IMR-90 (cell line): ENCODE results near the gene TMEM9. TPM values are rescaled to one million over a fixed set of nuclear protein-coding genes. Genes with fewer than 3 reads are reported as not detected.

Experiments
- ATAC-seq: fragments of 200-7000 bp; cut with Tn5 transposase; 2 replicates; pipeline ENCODE4 v1.9.1; 2020; ENCODE audit warnings: low read depth, mild to moderate bottlenecking, moderate library complexity
- BruUV-seq: library from RNA; stranded (reverse); fragments of 400-500 nt; replicated peaks from 2 replicates; lab custom pipeline; 2021; lab: Mats Ljungman, UMichigan
- CTCF ChIA-PET: fragments of 300-600 bp; formaldehyde crosslinking; extraction: SDS; loops from one replicate; lab custom pipeline; 2021; ENCODE audit warnings: antibody characterized with exemption; lab: Yijun Ruan, JAX
- POLR2A ChIA-PET: fragments of 300-600 bp; sonication (Branson Sonifier 250); formaldehyde crosslinking; loops from one replicate; lab custom pipeline; 2022; ENCODE audit warnings: antibody characterized with exemption; ENCODE audit not compliant: unreplicated experiment; lab: Charles Lee
- DNase-seq: peaks from one replicate; pipeline ENCODE4 v3.0.0; 2013
- H2AFZ ChIP-seq: replicated peaks from 2 replicates; pipeline ENCODE3; 2013; ENCODE audit warnings: low read length, mild to moderate bottlenecking; ENCODE audit not compliant: poor library complexity
- H2AK5ac ChIP-seq: 2 replicates; pipeline ENCODE4 v1.6.1; 2013; ENCODE audit warnings: low read depth, low read length, inconsistent platforms
- H2AK9ac ChIP-seq: replicated peaks from 2 replicates; pipeline ENCODE3; 2013; ENCODE audit warnings: mild to moderate bottlenecking, low read depth, low read length, moderate library complexity; ENCODE audit not compliant: poor library complexity
- H2BK120ac ChIP-seq: 2 replicates; pipeline ENCODE4 v1.6.1; 2013; ENCODE audit warnings: low read depth, low read length, inconsistent platforms
- H2BK15ac ChIP-seq: 3 replicates; pipeline ENCODE4 v1.6.1; 2013; ENCODE audit warnings: low read depth, low read length, inconsistent platforms
- H2BK20ac ChIP-seq: 2 replicates; pipeline ENCODE4 v1.6.1; 2013; ENCODE audit warnings: low read depth, mild to moderate bottlenecking, inconsistent platforms, low read length, moderate library complexity
- H2BK5ac ChIP-seq: 2 replicates; pipeline ENCODE4 v1.6.1; 2013; ENCODE audit warnings: mild to moderate bottlenecking, low read depth, low read length, inconsistent platforms; ENCODE audit not compliant: poor library complexity, severe bottlenecking
- H3K14ac ChIP-seq: replicated peaks from 2 replicates; pipeline ENCODE4 v1.6.1; 2013; ENCODE audit warnings: low read depth, low read length, inconsistent platforms
- H3K18ac ChIP-seq: 2 replicates; pipeline ENCODE4 v1.6.1; 2013; ENCODE audit warnings: low read depth, low read length, control low read depth
- H3K23ac ChIP-seq: 2 replicates; pipeline ENCODE4 v1.6.1; 2013; ENCODE audit warnings: low read depth, low read length, inconsistent platforms
- H3K27ac ChIP-seq: 2 replicates; pipeline ENCODE4 v1.5.1; 2013; ENCODE audit warnings: mild to moderate bottlenecking, control low read depth, low read length; ENCODE audit not compliant: insufficient read depth
- H3K27me3 ChIP-seq: 2 replicates; pipeline ENCODE4 v1.6.1; 2013; ENCODE audit warnings: low read length; ENCODE audit not compliant: control insufficient read depth, insufficient read depth
- H3K36me3 ChIP-seq: 2 replicates; pipeline ENCODE4 v1.6.1; 2013; ENCODE audit warnings: low read length, mixed read lengths; ENCODE audit not compliant: control insufficient read depth, insufficient read depth
- H3K4ac ChIP-seq: 2 replicates; pipeline ENCODE4 v1.6.1; 2013; ENCODE audit warnings: low read depth, low read length, inconsistent platforms
- H3K4me1 ChIP-seq: 2 replicates; pipeline ENCODE4 v1.6.1; 2013; ENCODE audit warnings: low read length, mixed read lengths; ENCODE audit not compliant: control insufficient read depth, insufficient read depth
- H3K4me2 ChIP-seq: 2 replicates; pipeline ENCODE4 v1.6.1; 2013; ENCODE audit warnings: low read depth, mild to moderate bottlenecking, control low read depth, low read length, moderate library complexity
- H3K4me3 ChIP-seq: 2 replicates; pipeline ENCODE4 v1.5.1; 2013; ENCODE audit warnings: low read depth, mild to moderate bottlenecking, control low read depth, low read length, moderate library complexity; ENCODE audit not compliant: insufficient read depth
- H3K56ac ChIP-seq: 2 replicates; pipeline ENCODE4 v1.6.1; 2013; ENCODE audit warnings: low read length, inconsistent platforms; ENCODE audit not compliant: insufficient read depth; ENCODE audit errors: extremely low read depth
- H3K79me1 ChIP-seq, 2 experiments: 2 replicates each; pipeline ENCODE4 v1.6.1; 2013; ENCODE audit warnings: low read length in 2 of 2, inconsistent platforms in 1 of 2, low read depth in 1 of 2
- H3K9ac ChIP-seq: 2 replicates; pipeline ENCODE4 v1.6.1; 2013; ENCODE audit warnings: low read depth, low read length, control low read depth
- H3K9me1 ChIP-seq: 2 replicates; pipeline ENCODE4 v1.6.1; 2013; ENCODE audit warnings: low read length, inconsistent platforms; ENCODE audit not compliant: insufficient read depth
- H3K9me3 ChIP-seq: 2 replicates; pipeline ENCODE4 v1.6.1; 2013; ENCODE audit warnings: low read length; ENCODE audit not compliant: control insufficient read depth, insufficient read depth
- H4K20me1 ChIP-seq: 2 replicates; pipeline ENCODE4 v1.6.1; 2013; ENCODE audit warnings: low read length, inconsistent platforms; ENCODE audit not compliant: insufficient read depth
- H4K5ac ChIP-seq: 2 replicates; pipeline ENCODE4 v1.6.1; 2013; ENCODE audit warnings: mild to moderate bottlenecking, low read depth, low read length, control low read depth
- H4K8ac ChIP-seq, 2 experiments: 2 replicates each; pipeline ENCODE4 v1.6.1; 2013; ENCODE audit warnings: low read depth in 2 of 2, low read length in 2 of 2, control low read depth in 1 of 2, inconsistent platforms in 1 of 2
- H4K91ac ChIP-seq: 2 replicates; pipeline ENCODE4 v1.6.1; 2013; ENCODE audit warnings: low read depth, low read length, inconsistent platforms; ENCODE audit not compliant: insufficient read depth
- BHLHE40 ChIP-seq: fragments of 150-350 bp; IDR thresholded peaks from 2 replicates; pipeline ENCODE4 v1.6.1; 2016; ENCODE audit warnings: mild to moderate bottlenecking, low read depth, low read length
- CEBPB ChIP-seq: IDR thresholded peaks from 2 replicates; pipeline ENCODE4 v1.6.1; 2012; ENCODE audit warnings: low read depth, low read length, improper control_type of control experiment
- CHD1 ChIP-seq: IDR thresholded peaks from 2 replicates; pipeline ENCODE4 v1.6.1; 2012; ENCODE audit warnings: low read depth, low read length, improper control_type of control experiment
- CTCF ChIP-seq: conservative IDR thresholded peaks from 2 replicates; pipeline ENCODE4 v1.5.1; 2012; ENCODE audit warnings: mild to moderate bottlenecking, low read depth, low read length, improper control_type of control experiment
- FOS ChIP-seq: fragments of 150-350 bp; IDR thresholded peaks from 2 replicates; pipeline ENCODE4 v1.6.1; 2016; ENCODE audit warnings: low read depth, low read length
- MAFK ChIP-seq: IDR thresholded peaks from 2 replicates; pipeline ENCODE4 v1.6.1; 2012; ENCODE audit warnings: low read depth, low read length, improper control_type of control experiment
- MAZ ChIP-seq: IDR thresholded peaks from 2 replicates; pipeline ENCODE4 v1.6.1; 2012; ENCODE audit warnings: low read depth, mild to moderate bottlenecking, low read length, improper control_type of control experiment, moderate library complexity, borderline replicate concordance
- MXI1 ChIP-seq: IDR thresholded peaks from 2 replicates; pipeline ENCODE4 v1.6.1; 2012; ENCODE audit warnings: low read depth, mild to moderate bottlenecking, low read length, moderate library complexity, borderline replicate concordance
- NFE2L2 ChIP-seq: fragments of 150-350 bp; IDR thresholded peaks from 2 replicates; pipeline ENCODE4 v1.6.1; 2016; ENCODE audit warnings: low read depth, mild to moderate bottlenecking, low read length
- POLR2A ChIP-seq: IDR thresholded peaks from 2 replicates; pipeline ENCODE4 v1.6.1; 2012; ENCODE audit warnings: mild to moderate bottlenecking, low read depth, low read length
- RAD21 ChIP-seq: IDR thresholded peaks from 2 replicates; pipeline ENCODE4 v1.6.1; 2012; ENCODE audit warnings: low read length, improper control_type of control experiment
- RCOR1 ChIP-seq: IDR thresholded peaks from 2 replicates; pipeline ENCODE4 v1.6.1; 2012; ENCODE audit warnings: mild to moderate bottlenecking, low read length, improper control_type of control experiment; ENCODE audit not compliant: insufficient replicate concordance
- RFX5 ChIP-seq: IDR thresholded peaks from 2 replicates; pipeline ENCODE4 v1.8.0; 2012; ENCODE audit warnings: low read depth, mild to moderate bottlenecking, low read length, moderate library complexity
- SMC3 ChIP-seq: fragments of 150-350 bp; IDR thresholded peaks from 2 replicates; pipeline ENCODE4 v1.6.1; 2016; ENCODE audit warnings: low read depth, mild to moderate bottlenecking, antibody characterized with exemption, low read length, moderate library complexity
- USF2 ChIP-seq: fragments of 150-350 bp; IDR thresholded peaks from 2 replicates; pipeline ENCODE4 v1.6.1; 2017; ENCODE audit warnings: mild to moderate bottlenecking, antibody characterized with exemption, low read length, low read depth
- WGBS, 2 experiments: methylation state at CpG; one replicate each; pipeline versions ENCODE4 v1.1.5 to v1.1.7; 2013; ENCODE audit warnings: missing lambda C conversion rate in 2 of 2; ENCODE audit not compliant: insufficient read length in 1 of 2; ENCODE audit errors: extremely low coverage in 2 of 2; 5-methylcytosine and 5-hydroxymethylcytosine counted together
- dilution Hi-C: fragments of 300-500 bp; cut with HindIII; formaldehyde crosslinking; loops from one replicate; pipeline ENCODE4 v1.14.3; 2018; ENCODE audit warnings: low sequenced_read_pairs; ENCODE audit not compliant: unreplicated experiment
- in situ Hi-C: fragments of 300-500 bp; cut with MboI; formaldehyde crosslinking; loops from 3 replicates; pipeline ENCODE4 v1.14.3; 2019; ENCODE audit warnings: low sequenced_read_pairs, inconsistent platforms, mixed read lengths
- intact Hi-C: fragments of 100-400 bp; cut with micrococcal nuclease; formaldehyde crosslinking; loops from 2 replicates; pipeline ENCODE4 v1.10.0; 2022
- polyA plus RNA-seq, 3 experiments: library from polyadenylated mRNA; depleted of rRNA; stranded (reverse); fragments of >200 nt; gene quantifications; 2 replicates each; pipeline ENCODE4 v1.2.3, GENCODE V29; 2012; ENCODE audit warnings: low replicate concordance in 1 of 3
- total RNA-seq: library from RNA; depleted of rRNA; stranded (reverse); fragments of >200 nt; gene quantifications from 2 replicates; pipeline ENCODE4 v1.2.3, GENCODE V29; 2012
- TF ChIP-seq, protein P1 (sequence below): fragments of 150-350 bp; IDR thresholded peaks from 2 replicates; pipeline ENCODE4 v1.6.1; 2016; ENCODE audit warnings: low read depth, mild to moderate bottlenecking, low read length, moderate library complexity, borderline replicate concordance

TMEM9 gene
- total and polyA plus RNA-seq, 2 of the 4 experiments (the other 2 are of a cell fraction) = 76.7 to 107 TPM

- Histone ChIP-seq H3K79me1 (no peaks in the 10 kb centered on the region), H4K20me1 (no peaks in the 10 kb centered on the region), H3K27ac (no peak overlapping the region), H3K9ac (no peak overlapping the region), H2BK15ac (no peak overlapping the region), H2AK9ac (no peak overlapping the region), H2BK5ac (no peak overlapping the region), H3K4me1 (peaks cover 5% of the 10 kb centered on the region), H3K27me3 (peaks cover 18% of the 10 kb centered on the region), H2AFZ (no peak overlapping the region), H3K4me3 (no peak overlapping the region), H2BK120ac (no peak overlapping the region), H3K4ac (no peak overlapping the region), H4K5ac (no peak overlapping the region), H4K8ac (no peak overlapping the region), H3K9me1 (peaks cover 7% of the 10 kb centered on the region; the same call in 1 of the 2 replicates), H3K36me3 (no peaks in the 10 kb centered on the region), H3K4me2 (no peak overlapping the region), H3K56ac (no peak overlapping the region), H3K9me3 (peaks cover 7% of the 10 kb centered on the region), H3K18ac (no peak overlapping the region), H2BK20ac (no peak overlapping the region), H4K91ac (no peak overlapping the region), H3K14ac (no peak overlapping the region), H2AK5ac (no peak overlapping the region), H3K23ac (no peak overlapping the region)
- no CpG with 5 or more reads among the region's 6 CpGs for WGBS, 2 experiments
- TF ChIP-seq SMC3 (no peak), RCOR1 (no peak), NFE2L2 (no peak), BHLHE40 (no peak), MXI1 (no peak), CTCF (no peak), FOS (no peak), MAFK (no peak), MAZ (no peak), CEBPB (no peak), CHD1 (no peak), RAD21 (no peak), POLR2A (no peak), RFX5 (no peak), USF2 (no peak)
- TF ChIP-seq, protein P1, sequence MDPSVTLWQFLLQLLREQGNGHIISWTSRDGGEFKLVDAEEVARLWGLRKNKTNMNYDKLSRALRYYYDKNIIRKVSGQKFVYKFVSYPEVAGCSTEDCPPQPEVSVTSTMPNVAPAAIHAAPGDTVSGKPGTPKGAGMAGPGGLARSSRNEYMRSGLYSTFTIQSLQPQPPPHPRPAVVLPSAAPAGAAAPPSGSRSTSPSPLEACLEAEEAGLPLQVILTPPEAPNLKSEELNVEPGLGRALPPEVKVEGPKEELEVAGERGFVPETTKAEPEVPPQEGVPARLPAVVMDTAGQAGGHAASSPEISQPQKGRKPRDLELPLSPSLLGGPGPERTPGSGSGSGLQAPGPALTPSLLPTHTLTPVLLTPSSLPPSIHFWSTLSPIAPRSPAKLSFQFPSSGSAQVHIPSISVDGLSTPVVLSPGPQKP = no peak
- intact Hi-C loops (loop anchor here (10.0 kb wide), 1 partner anchor 96 kb away; no protein-coding TSS in a partner anchor), dilution Hi-C loops (no loop called here), in situ Hi-C loops (no loop called here)
- CTCF ChIA-PET = no interaction called here
- DNase-seq (no peak), ATAC-seq (no peak)
- no TSS peak for BruUV-seq
- POLR2A ChIA-PET = no interaction called here
Observed at GRCh38 chr1:201180901-201181300, 26.6 kb upstream of the TMEM9 start.
